ENCODE measurements around the gene NSD1. TPM values are rescaled to one million over a fixed set of nuclear protein-coding genes. Genes with fewer than 3 reads are reported as not detected.

NSD1 gene
- total and polyA plus RNA-seq, 9 of the 15 experiments (the other 6 are each of a cell fraction or from before 2014, with no cell fraction given), result 3.8 to 51.0 (median 24.7) TPM

DNA sequence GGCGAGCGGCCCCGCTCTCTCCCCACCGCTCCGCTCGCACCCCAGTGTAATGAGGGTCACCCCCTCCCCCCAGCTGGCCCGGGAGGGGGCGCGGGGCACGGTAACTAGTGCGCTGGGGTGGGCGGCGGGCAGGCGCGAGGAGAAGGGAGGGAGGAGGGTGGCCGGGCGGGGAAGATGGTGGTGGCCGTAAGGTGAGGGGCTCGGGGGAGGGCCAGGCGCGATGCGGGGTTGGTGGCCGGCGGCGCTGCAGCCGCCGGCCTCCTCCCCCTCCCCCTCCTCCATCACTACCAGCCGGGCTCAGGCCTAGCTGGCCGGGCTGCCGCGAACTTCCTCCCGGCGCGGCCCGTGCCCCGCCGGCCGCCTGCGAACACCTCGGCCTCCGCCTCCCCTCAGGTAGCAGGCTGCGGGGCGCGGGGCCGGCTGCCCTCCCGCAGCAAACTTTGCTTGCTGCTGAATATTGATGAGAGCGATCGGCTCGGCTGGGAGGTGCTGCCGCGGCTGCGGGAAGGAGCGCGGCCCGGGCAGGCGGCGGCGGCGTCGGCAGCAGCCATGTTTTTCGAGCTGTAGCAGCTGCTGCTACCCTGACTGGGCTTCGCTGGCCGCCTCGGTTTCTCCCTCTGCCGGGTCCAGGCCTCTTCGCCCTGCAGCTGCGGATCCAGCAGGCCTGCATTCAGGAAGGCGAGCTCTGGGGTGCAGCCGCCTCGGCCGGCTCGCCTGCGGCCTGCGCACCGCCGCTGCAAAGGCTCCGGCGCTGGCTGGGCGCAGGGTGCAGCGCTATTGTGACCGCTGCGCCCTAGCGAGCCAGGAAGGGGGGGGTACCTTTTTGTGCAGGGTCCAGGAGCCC is 502 bp downstream of the NSD1 start (continued):
- TF ChIP-seq ZSCAN29 (IDR thresholded peaks at IDR 0.05) (no peak), SRSF3 (IDR thresholded peaks at IDR 0.05; ENCODE audit: insufficient read depth, low read length) (0 out of 2 replicates have a peak, but pooled peaks have one; percentile 32), POLR3A (IDR thresholded peaks at IDR 0.05; ENCODE audit: borderline replicate concordance, extremely low read depth, insufficient read depth, insufficient read length) (no peak), RBFOX2 (IDR thresholded peaks at IDR 0.05; ENCODE audit: low read depth, low read length) (peak; percentile 68), TBP (optimal IDR thresholded peaks at IDR 0.05; ENCODE audit: low read depth, low read length) (peak; percentile 41), CHD1 (IDR thresholded peaks at IDR 0.05; ENCODE audit: low read length) (peak; percentile 86), FOXM1 (IDR thresholded peaks at IDR 0.05; ENCODE audit: low read depth) (no peak), FOXM1 (CRISPR knock-in tag; IDR thresholded peaks at IDR 0.05; ENCODE audit: low read depth) (peak; percentile 68; the same call in 1 of the 2 replicates), ZNF12 (CRISPR knock-in tag; IDR thresholded peaks at IDR 0.05) (0 out of 2 replicates have a peak, but pooled peaks have one; percentile 18), ZNF263 (CRISPR knock-in tag; IDR thresholded peaks at IDR 0.05; ENCODE audit: borderline replicate concordance) (peak; percentile 24; the same call in 1 of the 2 replicates), HDAC1 (IDR thresholded peaks at IDR 0.05) (0 out of 4 replicates have a peak, but pooled peaks of 1 of the 2 experiments have one; percentile 34), SPI1 (IDR thresholded peaks at IDR 0.05; ENCODE audit: borderline replicate concordance, low read depth, low read length) (peak; percentile 42; the same call in 1 of the 2 replicates), KDM5B (IDR thresholded peaks at IDR 0.05; ENCODE audit: insufficient replicate concordance, low read depth, low read length) (peak; percentile 39), HIVEP1 (CRISPR knock-in tag; IDR thresholded peaks at IDR 0.05) (no peak), PCBP1 (IDR thresholded peaks at IDR 0.05; ENCODE audit: low read depth, low read length, poor library complexity, severe bottlenecking) (peak; percentile 53)
- TF ChIP-seq, protein P1, sequence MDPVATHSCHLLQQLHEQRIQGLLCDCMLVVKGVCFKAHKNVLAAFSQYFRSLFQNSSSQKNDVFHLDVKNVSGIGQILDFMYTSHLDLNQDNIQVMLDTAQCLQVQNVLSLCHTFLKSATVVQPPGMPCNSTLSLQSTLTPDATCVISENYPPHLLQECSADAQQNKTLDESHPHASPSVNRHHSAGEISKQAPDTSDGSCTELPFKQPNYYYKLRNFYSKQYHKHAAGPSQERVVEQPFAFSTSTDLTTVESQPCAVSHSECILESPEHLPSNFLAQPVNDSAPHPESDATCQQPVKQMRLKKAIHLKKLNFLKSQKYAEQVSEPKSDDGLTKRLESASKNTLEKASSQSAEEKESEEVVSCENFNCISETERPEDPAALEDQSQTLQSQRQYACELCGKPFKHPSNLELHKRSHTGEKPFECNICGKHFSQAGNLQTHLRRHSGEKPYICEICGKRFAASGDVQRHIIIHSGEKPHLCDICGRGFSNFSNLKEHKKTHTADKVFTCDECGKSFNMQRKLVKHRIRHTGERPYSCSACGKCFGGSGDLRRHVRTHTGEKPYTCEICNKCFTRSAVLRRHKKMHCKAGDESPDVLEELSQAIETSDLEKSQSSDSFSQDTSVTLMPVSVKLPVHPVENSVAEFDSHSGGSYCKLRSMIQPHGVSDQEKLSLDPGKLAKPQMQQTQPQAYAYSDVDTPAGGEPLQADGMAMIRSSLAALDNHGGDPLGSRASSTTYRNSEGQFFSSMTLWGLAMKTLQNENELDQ (CRISPR knock-in tag; IDR thresholded peaks at IDR 0.05; ENCODE audit: borderline replicate concordance), result no peak
- TF ChIP-seq, protein P2, sequence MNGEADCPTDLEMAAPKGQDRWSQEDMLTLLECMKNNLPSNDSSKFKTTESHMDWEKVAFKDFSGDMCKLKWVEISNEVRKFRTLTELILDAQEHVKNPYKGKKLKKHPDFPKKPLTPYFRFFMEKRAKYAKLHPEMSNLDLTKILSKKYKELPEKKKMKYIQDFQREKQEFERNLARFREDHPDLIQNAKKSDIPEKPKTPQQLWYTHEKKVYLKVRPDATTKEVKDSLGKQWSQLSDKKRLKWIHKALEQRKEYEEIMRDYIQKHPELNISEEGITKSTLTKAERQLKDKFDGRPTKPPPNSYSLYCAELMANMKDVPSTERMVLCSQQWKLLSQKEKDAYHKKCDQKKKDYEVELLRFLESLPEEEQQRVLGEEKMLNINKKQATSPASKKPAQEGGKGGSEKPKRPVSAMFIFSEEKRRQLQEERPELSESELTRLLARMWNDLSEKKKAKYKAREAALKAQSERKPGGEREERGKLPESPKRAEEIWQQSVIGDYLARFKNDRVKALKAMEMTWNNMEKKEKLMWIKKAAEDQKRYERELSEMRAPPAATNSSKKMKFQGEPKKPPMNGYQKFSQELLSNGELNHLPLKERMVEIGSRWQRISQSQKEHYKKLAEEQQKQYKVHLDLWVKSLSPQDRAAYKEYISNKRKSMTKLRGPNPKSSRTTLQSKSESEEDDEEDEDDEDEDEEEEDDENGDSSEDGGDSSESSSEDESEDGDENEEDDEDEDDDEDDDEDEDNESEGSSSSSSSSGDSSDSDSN (IDR thresholded peaks at IDR 0.05; ENCODE audit: borderline replicate concordance in 1 of 2, low read depth in 2 of 2, low read length in 2 of 2), result peak; percentile 39 to 86
- TF ChIP-seq, protein P3, sequence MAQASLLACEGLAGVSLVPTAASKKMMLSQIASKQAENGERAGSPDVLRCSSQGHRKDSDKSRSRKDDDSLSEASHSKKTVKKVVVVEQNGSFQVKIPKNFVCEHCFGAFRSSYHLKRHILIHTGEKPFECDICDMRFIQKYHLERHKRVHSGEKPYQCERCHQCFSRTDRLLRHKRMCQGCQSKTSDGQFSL (CRISPR knock-in tag; IDR thresholded peaks at IDR 0.05), result peak; percentile 92
- TF ChIP-seq, protein P3 (tag; IDR thresholded peaks at IDR 0.05), result peak in 1 of 2 experiments; percentile 66; a peak in 2 of 4 replicates

All from K562 (cell line).